ENCODE results near the gene SECTM1.
"Not testable (repeated sequence)": the region's sequence is repeated elsewhere in the genome, so short reads cannot be mapped to it uniquely, and the experiment has no call there.

SECTM1 gene

GRCh38 chr17:82348866-82349265 is 15.3 kb upstream of the SECTM1 start:
- H3K27ac ChIP-seq (ENCODE audit: low read depth, low read length) = no peak overlapping the region
- H3K79me2 ChIP-seq (ENCODE audit: control insufficient read depth, low read length) = no peaks in the 10 kb centered on the region
- H3K36me3 ChIP-seq (ENCODE audit: control insufficient read depth, low read length) = no peaks in the 10 kb centered on the region
- H4K20me1 ChIP-seq (ENCODE audit: control insufficient read depth, insufficient read depth, low read depth, low read length) = no peaks in the 10 kb centered on the region
- H3K4me2 ChIP-seq (ENCODE audit: low read length) = no peak overlapping the region
- H3K27me3 ChIP-seq (ENCODE audit: control insufficient read depth, low read length) = no peaks in the 10 kb centered on the region
- peaks cover 7% of the 10 kb centered on the region for H3F3A ChIP-seq (ENCODE audit: control insufficient read depth, insufficient read depth)
- no peaks in the 10 kb centered on the region for H3K9me3 ChIP-seq (ENCODE audit: control insufficient read depth, insufficient read depth, low read length)
- peaks cover 40% of the 10 kb centered on the region for H3K4me1 ChIP-seq (ENCODE audit: control insufficient read depth, low read length)
- no peak overlapping the region for H3K4me3 ChIP-seq (ENCODE audit: low read length)
- no peaks in the 10 kb centered on the region for H3K9me2 ChIP-seq (replicated peaks; ENCODE audit: control insufficient read depth, low read length)
- TF ChIP-seq CTCF (IDR thresholded peaks at IDR 0.05; ENCODE audit: low read depth, low read length, poor library complexity, severe bottlenecking) (no peak), EZH2phosphoT487 (IDR thresholded peaks at IDR 0.05; ENCODE audit: borderline replicate concordance, low read length) (no peak)

- Histone ChIP-seq H3K9me2 (replicated peaks; ENCODE audit: control insufficient read depth, low read length) (no peaks in the 10 kb centered on the region), H3K4me2 (ENCODE audit: low read length) (no peak overlapping the region), H3K36me3 (ENCODE audit: control insufficient read depth, low read length) (no peaks in the 10 kb centered on the region), H3K9me3 (ENCODE audit: control insufficient read depth, insufficient read depth, low read length) (no peaks in the 10 kb centered on the region), H3F3A (ENCODE audit: control insufficient read depth, insufficient read depth) (peaks cover 7% of the 10 kb centered on the region), H4K20me1 (ENCODE audit: control insufficient read depth, insufficient read depth, low read depth, low read length) (no peaks in the 10 kb centered on the region), H3K79me2 (ENCODE audit: control insufficient read depth, low read length) (no peaks in the 10 kb centered on the region), H3K4me3 (ENCODE audit: low read length) (no peak overlapping the region), H3K27ac (ENCODE audit: low read depth, low read length) (no peak overlapping the region), H3K4me1 (ENCODE audit: control insufficient read depth, low read length) (peaks cover 40% of the 10 kb centered on the region), H3K27me3 (ENCODE audit: control insufficient read depth, low read length) (no peaks in the 10 kb centered on the region)
- TF ChIP-seq CTCF (IDR thresholded peaks at IDR 0.05; ENCODE audit: low read depth, low read length, poor library complexity, severe bottlenecking) (no peak), EZH2phosphoT487 (IDR thresholded peaks at IDR 0.05; ENCODE audit: borderline replicate concordance, low read length) (no peak)
These were observed 14.9 kb upstream of the SECTM1 start for GRCh38 chr17:82348434-82348833.

- H3K4me3 ChIP-seq (ENCODE audit: low read length); H4K20me1 ChIP-seq (ENCODE audit: control insufficient read depth, insufficient read depth, low read depth, low read length); H3K4me2 ChIP-seq (ENCODE audit: low read length); H3K36me3 ChIP-seq (ENCODE audit: control insufficient read depth, low read length); H3F3A ChIP-seq (ENCODE audit: control insufficient read depth, insufficient read depth); H3K79me2 ChIP-seq (ENCODE audit: control insufficient read depth, low read length); H3K27ac ChIP-seq (ENCODE audit: low read depth, low read length); H3K9me2 ChIP-seq (replicated peaks; ENCODE audit: control insufficient read depth, low read length); H3K9me3 ChIP-seq (ENCODE audit: control insufficient read depth, insufficient read depth, low read length); H3K27me3 ChIP-seq (ENCODE audit: control insufficient read depth, low read length): not testable (repeated sequence)
- peaks cover 40% of the 10 kb centered on the region for H3K4me1 ChIP-seq (ENCODE audit: control insufficient read depth, low read length)
These were observed 14.4 kb upstream of the SECTM1 start for GRCh38 chr17:82347994-82348393.

GRCh38 chr17:82346342-82347300 is 13.1 kb upstream of the SECTM1 start:
- H3K4me3 ChIP-seq (ENCODE audit: low read length) = no peak overlapping the region
- peaks cover 32% of the 10 kb centered on the region for H3K4me1 ChIP-seq (ENCODE audit: control insufficient read depth, low read length)
- H3F3A ChIP-seq (ENCODE audit: control insufficient read depth, insufficient read depth) = peaks cover 7% of the 10 kb centered on the region
- TF ChIP-seq EZH2phosphoT487 (IDR thresholded peaks at IDR 0.05; ENCODE audit: borderline replicate concordance, low read length) (no peak), CTCF (IDR thresholded peaks at IDR 0.05; ENCODE audit: low read depth, low read length, poor library complexity, severe bottlenecking) (no peak)
- H3K9me3 ChIP-seq (ENCODE audit: control insufficient read depth, insufficient read depth, low read length) = no peaks in the 10 kb centered on the region
- H3K36me3 ChIP-seq (ENCODE audit: control insufficient read depth, low read length) = no peaks in the 10 kb centered on the region
- H3K9me2 ChIP-seq (replicated peaks; ENCODE audit: control insufficient read depth, low read length) = no peaks in the 10 kb centered on the region
- H3K27me3 ChIP-seq (ENCODE audit: control insufficient read depth, low read length) = no peaks in the 10 kb centered on the region
- no peak overlapping the region for H3K4me2 ChIP-seq (ENCODE audit: low read length)
- H3K27ac ChIP-seq (ENCODE audit: low read depth, low read length) = no peak overlapping the region
- no peaks in the 10 kb centered on the region for H4K20me1 ChIP-seq (ENCODE audit: control insufficient read depth, insufficient read depth, low read depth, low read length)
- no peaks in the 10 kb centered on the region for H3K79me2 ChIP-seq (ENCODE audit: control insufficient read depth, low read length)

Measured in DOHH2 (cell line).